Transverse colon (tissue), 4 donors: Measurements from ENCODE around the gene GOLGA6A. TPM values are rescaled to one million over a fixed set of nuclear protein-coding genes. Genes with fewer than 3 reads are reported as not detected.
"Not testable (repeated sequence)": the region's sequence is repeated elsewhere in the genome, so short reads cannot be mapped to it uniquely, and the experiment has no call there.

Source experiments
- DNase-seq: peaks from one replicate; pipeline ENCODE4 v3.0.0-alpha.2; 2019
- H3K27ac ChIP-seq, 4 donors: fragments of 200-600 bp; sonication (generic); 2 replicates each; pipeline ENCODE4 v1.5.1; 2016 to 2018; ENCODE audit warnings: inconsistent platforms in 4 of 4
- H3K27me3 ChIP-seq: fragments of 200-600 bp; sonication (generic); 2 replicates; pipeline ENCODE4 v1.5.1; 2017; ENCODE audit warnings: inconsistent platforms
- H3K36me3 ChIP-seq, 4 donors: fragments of 200-600 bp; sonication (generic); 2 replicates each; pipeline ENCODE4 v1.5.1; 2017 to 2019; ENCODE audit warnings: inconsistent platforms in 4 of 4
- H3K4me1 ChIP-seq, 4 donors: fragments of 200-600 bp; sonication (generic); 2 replicates each; pipeline ENCODE4 v1.5.1; 2017 to 2020; ENCODE audit warnings: inconsistent platforms in 4 of 4
- H3K4me3 ChIP-seq, 4 donors: fragments of 200-600 bp; sonication (generic); 1 replicate in 1 of 4; 2 replicates in 3 of 4; pipeline versions ENCODE4 v1.5.1 to v1.6.1; 2017 to 2019; ENCODE audit warnings: inconsistent platforms in 4 of 4
- H3K9me3 ChIP-seq, 2 donors: fragments of 200-600 bp; sonication (generic); 2 replicates each; pipeline ENCODE4 v1.5.1; 2017 to 2019; ENCODE audit warnings: inconsistent platforms in 2 of 2
- EP300 ChIP-seq: sonication (generic); formaldehyde crosslinking; IDR thresholded peaks from one replicate; pipeline ENCODE4 v1.6.1; 2017; ENCODE audit warnings: antibody characterized with exemption, low read depth
- POLR2A ChIP-seq: fragments of 450-650 bp; IDR thresholded peaks from one replicate; pipeline ENCODE4 v1.6.1; 2016; ENCODE audit warnings: antibody characterized with exemption, mild to moderate bottlenecking, moderate library complexity
- POLR2AphosphoS5 ChIP-seq, 3 donors: sonication (generic); formaldehyde crosslinking; IDR thresholded peaks; one replicate each; pipeline ENCODE4 v1.6.1; 2016; ENCODE audit warnings: antibody characterized with exemption in 3 of 3
- WGBS, 2 donors: methylation state at CpG; one replicate each; pipeline ENCODE4 v1.1.5; 2018; ENCODE audit warnings: low coverage in 1 of 2; 5-methylcytosine and 5-hydroxymethylcytosine counted together
- in situ Hi-C, 4 donors: fragments of 200-750 bp; cut with MboI; loops; one replicate each; pipeline versions ENCODE4 v1.15.0 to v1.15.1; 2017; ENCODE audit warnings: low sequenced_read_pairs in 3 of 4, low pct_ligation_motif_present in 1 of 4, low pct_unique_long_range_greater_than_20kb in 1 of 4
- intact Hi-C: fragments of 100-400 bp; cut with DNase I; formaldehyde crosslinking; loops from one replicate; pipeline ENCODE4 v1.15.1; 2023; ENCODE audit warnings: low total_unique reads
- total RNA-seq, 4 donors: library from RNA; depleted of rRNA; stranded (reverse); fragments of >200 nt; gene quantifications; one replicate each; pipeline ENCODE4 v1.1.0, GENCODE V29; 2016
- TF ChIP-seq, protein P1 (sequence below), 5 experiments: fragments of 200-600 bp in 3 of 5; fragments of 450-650 bp in 2 of 5; sonication (generic) in 3 of 5; IDR thresholded peaks; 1 replicate in 2 of 5; 2 replicates in 3 of 5; pipeline ENCODE4 v1.5.1; 2016 to 2017; ENCODE audit warnings: antibody characterized with exemption in 5 of 5, inconsistent platforms in 3 of 5, mild to moderate bottlenecking in 2 of 5, moderate library complexity in 1 of 5

The GOLGA6A gene
- total RNA-seq, 4 donors from 2014 or later: not detected

DNA sequence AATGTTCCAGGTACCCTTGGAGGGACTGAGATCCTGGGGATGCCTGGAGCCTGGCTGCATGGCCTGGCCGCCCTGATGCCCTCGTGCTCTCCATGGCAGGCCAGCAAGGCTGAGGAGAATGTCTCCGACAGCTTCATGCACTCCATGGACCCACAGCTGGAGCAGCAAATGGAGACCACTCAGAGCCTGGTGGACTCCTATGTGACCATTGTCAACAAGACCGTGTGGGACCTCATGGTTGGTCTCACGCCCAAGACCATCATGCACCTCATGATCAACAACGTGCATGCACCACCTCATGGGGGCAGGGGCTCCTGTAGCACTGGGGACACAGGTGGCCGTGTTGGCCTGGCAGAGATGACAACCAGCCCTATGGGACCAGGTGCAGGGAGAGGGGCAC, 19.7 kb downstream of the GOLGA6A start:
- Histone ChIP-seq H3K27me3 (no peaks in the 10 kb centered on the region), H3K9me3 (no peaks in the 10 kb centered on the region), H3K27ac (no peak overlapping the region), H3K36me3 (no peaks in the 10 kb centered on the region), H3K4me1 (no peaks in the 10 kb centered on the region), H3K4me3 (no peak overlapping the region)
- intact Hi-C loops: no loop called here
- no peak for TF ChIP-seq POLR2AphosphoS5 (IDR thresholded peaks at IDR 0.05)
- TF ChIP-seq EP300: no peak
- TF ChIP-seq, protein P1, sequence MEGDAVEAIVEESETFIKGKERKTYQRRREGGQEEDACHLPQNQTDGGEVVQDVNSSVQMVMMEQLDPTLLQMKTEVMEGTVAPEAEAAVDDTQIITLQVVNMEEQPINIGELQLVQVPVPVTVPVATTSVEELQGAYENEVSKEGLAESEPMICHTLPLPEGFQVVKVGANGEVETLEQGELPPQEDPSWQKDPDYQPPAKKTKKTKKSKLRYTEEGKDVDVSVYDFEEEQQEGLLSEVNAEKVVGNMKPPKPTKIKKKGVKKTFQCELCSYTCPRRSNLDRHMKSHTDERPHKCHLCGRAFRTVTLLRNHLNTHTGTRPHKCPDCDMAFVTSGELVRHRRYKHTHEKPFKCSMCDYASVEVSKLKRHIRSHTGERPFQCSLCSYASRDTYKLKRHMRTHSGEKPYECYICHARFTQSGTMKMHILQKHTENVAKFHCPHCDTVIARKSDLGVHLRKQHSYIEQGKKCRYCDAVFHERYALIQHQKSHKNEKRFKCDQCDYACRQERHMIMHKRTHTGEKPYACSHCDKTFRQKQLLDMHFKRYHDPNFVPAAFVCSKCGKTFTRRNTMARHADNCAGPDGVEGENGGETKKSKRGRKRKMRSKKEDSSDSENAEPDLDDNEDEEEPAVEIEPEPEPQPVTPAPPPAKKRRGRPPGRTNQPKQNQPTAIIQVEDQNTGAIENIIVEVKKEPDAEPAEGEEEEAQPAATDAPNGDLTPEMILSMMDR (IDR thresholded peaks at IDR 0.05): no peak
- WGBS, 2 donors: 84% methylated on average over 7 of the region's 7 CpGs; no CpG with 5 or more reads in 1 of the 2 donors
- no peak for DNase-seq
- in situ Hi-C loops: loop anchor here in 1 of 4 donors (25.0 kb wide), 1 partner anchor 1250 kb away; no protein-coding TSS in a partner anchor

DNA sequence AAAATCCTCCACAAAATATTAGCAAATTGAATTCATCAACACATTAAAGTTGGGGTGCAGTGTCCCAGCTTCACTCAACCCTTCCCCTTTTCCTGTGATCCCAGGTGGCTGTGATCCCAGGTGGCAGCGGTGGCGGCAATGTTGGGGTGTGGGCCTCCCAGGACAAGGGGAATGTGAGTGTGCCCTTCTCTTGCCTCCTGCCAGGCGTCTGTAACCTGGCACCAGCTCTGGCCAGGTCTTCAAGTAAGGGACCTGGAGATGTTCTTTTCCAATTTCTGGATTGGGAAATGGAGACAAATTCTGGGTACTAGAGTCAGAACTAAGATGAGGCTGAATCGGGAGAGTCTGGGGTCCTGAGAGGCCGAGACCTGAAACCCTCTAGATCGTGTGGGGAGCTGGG, 20.1 kb downstream of the GOLGA6A start:
- intact Hi-C loops (no loop called here), in situ Hi-C loops (loop anchor here in 1 of 4 donors (25.0 kb wide), 1 partner anchor 1250 kb away; no protein-coding TSS in a partner anchor)
- Histone ChIP-seq H3K4me3 (no peak overlapping the region), H3K27ac (no peak overlapping the region), H3K9me3 (no peaks in the 10 kb centered on the region), H3K36me3 (no peaks in the 10 kb centered on the region), H3K27me3 (no peaks in the 10 kb centered on the region), H3K4me1 (no peaks in the 10 kb centered on the region)
- no peak for DNase-seq
- TF ChIP-seq, protein P1 (IDR thresholded peaks at IDR 0.05): no peak
- WGBS, 2 donors: 77% methylated on average over 6 of the region's 6 CpGs; no CpG with 5 or more reads in 1 of the 2 donors

DNA sequence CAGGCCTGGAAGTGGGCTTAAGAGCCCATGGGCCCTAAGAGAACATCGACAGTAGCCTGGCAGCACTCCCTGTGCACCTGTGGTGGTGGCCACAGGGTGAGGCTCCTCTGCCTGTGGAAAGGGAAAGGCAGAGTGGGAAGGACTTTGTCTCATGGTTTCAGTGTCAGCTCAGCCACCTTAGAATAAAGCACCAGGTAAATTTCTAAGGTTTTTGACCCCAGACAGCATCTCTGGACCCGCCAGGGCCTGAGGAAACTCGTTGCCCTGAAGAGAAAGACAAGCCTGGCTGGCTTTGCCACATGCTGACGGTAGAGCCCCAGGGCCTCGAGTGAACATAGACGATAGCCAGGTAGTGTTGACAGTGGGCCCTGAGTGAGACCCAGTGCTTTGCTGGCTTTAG, 22.1 kb downstream of the GOLGA6A start:
- H3K27me3 ChIP-seq: no peaks in the 10 kb centered on the region
- H3K4me1 ChIP-seq: no peaks in the 10 kb centered on the region
- DNase-seq: peak; percentile 0
- intact Hi-C loops (no loop called here), in situ Hi-C loops (loop anchor here in 1 of 4 donors (25.0 kb wide), 1 partner anchor 1252 kb away; no protein-coding TSS in a partner anchor)
- 78% methylated on average over 6 of the region's 6 CpGs; no CpG with 5 or more reads in 1 of the 2 donors for WGBS, 2 donors
- TF ChIP-seq POLR2AphosphoS5 (IDR thresholded peaks at IDR 0.05) (no peak), EP300 (no peak), POLR2A (no peak)
- TF ChIP-seq, protein P1 (IDR thresholded peaks at IDR 0.05): no peak
- H3K4me3 ChIP-seq: no peak overlapping the region
- H3K9me3 ChIP-seq: no peaks in the 10 kb centered on the region
- H3K27ac ChIP-seq: no peak overlapping the region
- H3K36me3 ChIP-seq: no peaks in the 10 kb centered on the region

DNA sequence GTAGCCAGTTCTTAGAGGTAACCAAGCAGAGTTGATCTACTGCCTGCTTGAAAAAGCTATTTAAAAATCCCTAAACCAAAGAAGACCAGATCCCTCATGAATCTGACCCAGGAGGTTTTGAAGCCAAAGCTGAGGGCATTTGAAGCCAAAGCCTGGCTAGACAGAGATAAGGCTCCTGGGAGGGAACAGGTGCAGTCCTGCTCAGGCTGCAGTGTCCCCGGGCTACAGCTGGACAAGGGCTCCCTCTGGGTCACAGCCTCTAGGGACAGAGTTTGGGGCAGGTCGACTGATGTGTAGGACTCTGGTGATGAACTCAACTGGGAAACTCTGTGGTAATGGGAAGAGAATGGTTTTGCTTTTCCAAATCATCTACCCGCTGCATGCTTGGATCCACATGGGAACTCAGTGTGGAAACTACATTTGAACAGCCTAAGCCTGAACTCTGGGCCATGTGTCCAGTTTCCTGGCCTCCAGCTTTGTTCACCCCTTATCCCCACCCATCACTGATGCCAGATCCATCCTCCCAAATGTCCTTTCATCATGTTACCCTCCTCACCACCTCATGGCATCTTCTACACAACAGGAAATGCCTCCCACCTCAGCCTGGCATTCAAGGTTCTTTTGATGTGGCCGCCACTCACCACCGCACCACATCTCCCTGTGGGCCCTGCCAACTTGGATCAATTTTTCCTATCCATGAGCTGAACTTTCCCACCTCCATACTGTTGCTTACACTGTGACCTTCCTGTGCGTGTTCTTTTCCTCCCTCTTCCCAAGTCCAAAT, 23.1 kb downstream of the GOLGA6A start:
- in situ Hi-C loops: loop anchor here in 2 of 4 donors (10.0 to 25.0 kb wide), 2 partner anchors 66 to 1253 kb away; no protein-coding TSS in a partner anchor
- DNase-seq: peak; percentile 2
- H3K27ac ChIP-seq, intact Hi-C loops, H3K36me3 ChIP-seq, H3K27me3 ChIP-seq, H3K9me3 ChIP-seq, H3K4me3 ChIP-seq, H3K4me1 ChIP-seq: not testable (repeated sequence)
- WGBS, 2 donors: 89 to 100% methylated on average over 1 to 5 of the region's 6 CpGs

DNA sequence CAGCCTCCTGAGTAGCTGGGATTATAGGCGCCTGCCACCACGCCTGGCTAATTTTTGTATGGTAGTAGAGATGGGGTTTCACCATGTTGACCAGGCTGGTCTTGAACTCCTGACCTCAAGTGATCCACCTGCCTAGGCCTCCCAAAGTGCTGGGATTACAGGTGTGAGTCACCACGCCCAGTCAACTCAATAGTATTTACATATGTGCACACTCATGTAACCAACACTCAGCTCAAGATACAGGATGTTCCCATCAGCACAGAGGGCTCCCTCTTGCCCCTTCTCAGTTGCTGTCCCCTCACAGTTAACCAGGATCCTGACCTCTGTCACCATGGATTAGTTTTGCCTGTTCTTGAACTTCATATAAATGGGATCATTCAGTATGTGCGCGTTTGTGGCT, 26.0 kb downstream of the GOLGA6A start:
- WGBS, 2 donors: 80 to 92% methylated on average over 2 to 5 of the region's 5 CpGs
- in situ Hi-C loops: loop anchor here in 2 of 4 donors (10.0 to 25.0 kb wide), 2 partner anchors 68 to 1256 kb away; no protein-coding TSS in a partner anchor
- H3K9me3 ChIP-seq, DNase-seq, H3K4me3 ChIP-seq, H3K36me3 ChIP-seq, H3K27me3 ChIP-seq, H3K27ac ChIP-seq, intact Hi-C loops: not testable (repeated sequence)
- H3K4me1 ChIP-seq: peaks cover 10 to 26% (median 17%) of the 10 kb centered on the region in 4 donors
